Measurements from ENCODE around the gene DGKI. TPM values are rescaled to one million over a fixed set of nuclear protein-coding genes. Genes with fewer than 3 reads are reported as not detected.

The DGKI gene
- total RNA-seq, 2 donors from 2014 or later, result 4.4 to 5.9 TPM

- H3K4me3 ChIP-seq, result no peak overlapping the region
- H3K27me3 ChIP-seq, result no peaks in the 10 kb centered on the region
- no peaks in the 10 kb centered on the region for H3K36me3 ChIP-seq
- no peak overlapping the region for H3K27ac ChIP-seq
- DNase-seq (ENCODE audit: low spot score), result no peak
- H3K9me3 ChIP-seq, result peaks cover 7 to 21% of the 10 kb centered on the region in 2 donors
- H3K4me1 ChIP-seq, result no peaks in the 10 kb centered on the region
- TF ChIP-seq CTCF (IDR thresholded peaks at IDR 0.05), result no peak
These were observed 142.1 kb downstream of the DGKI start for GRCh38 chr7:137704723-137705122.

GRCh38 chr7:137703291-137704010, 143.3 kb downstream of the DGKI start:
- no peaks in the 10 kb centered on the region for H3K36me3 ChIP-seq
- no peak overlapping the region for H3K4me3 ChIP-seq
- DNase-seq (ENCODE audit: low spot score), result no peak
- peaks cover 7 to 21% of the 10 kb centered on the region in 2 donors for H3K9me3 ChIP-seq
- no peak overlapping the region for H3K27ac ChIP-seq
- TF ChIP-seq CTCF (IDR thresholded peaks at IDR 0.05), result no peak
- no peaks in the 10 kb centered on the region for H3K4me1 ChIP-seq
- H3K27me3 ChIP-seq, result no peaks in the 10 kb centered on the region

GRCh38 chr7:137696988-137697387, 149.8 kb downstream of the DGKI start:
- Histone ChIP-seq H3K27me3 (no peaks in the 10 kb centered on the region), H3K9me3 (no peaks in the 10 kb centered on the region), H3K36me3 (no peaks in the 10 kb centered on the region), H3K4me3 (no peak overlapping the region), H3K4me1 (no peaks in the 10 kb centered on the region), H3K27ac (no peak overlapping the region)
- TF ChIP-seq CTCF (IDR thresholded peaks at IDR 0.05), result no peak
- DNase-seq (ENCODE audit: low spot score), result no peak

GRCh38 chr7:137696376-137696775, 150.4 kb downstream of the DGKI start:
- Histone ChIP-seq H3K36me3 (no peaks in the 10 kb centered on the region), H3K27ac (no peak overlapping the region), H3K4me1 (no peaks in the 10 kb centered on the region), H3K9me3 (no peaks in the 10 kb centered on the region), H3K27me3 (no peaks in the 10 kb centered on the region), H3K4me3 (no peak overlapping the region)
- DNase-seq (ENCODE audit: low spot score), result no peak
- no peak for TF ChIP-seq CTCF (IDR thresholded peaks at IDR 0.05)

- no peaks in the 10 kb centered on the region for H3K9me3 ChIP-seq
- no peaks in the 10 kb centered on the region for H3K36me3 ChIP-seq
- no peak overlapping the region for H3K4me3 ChIP-seq
- no peak for TF ChIP-seq CTCF (IDR thresholded peaks at IDR 0.05)
- DNase-seq (ENCODE audit: low spot score), result no peak
- H3K27ac ChIP-seq, result no peak overlapping the region
- no peaks in the 10 kb centered on the region for H3K4me1 ChIP-seq
- H3K27me3 ChIP-seq, result no peaks in the 10 kb centered on the region
These were observed 150.8 kb downstream of the DGKI start for GRCh38 chr7:137695942-137696341.

GRCh38 chr7:137695494-137695893, 151.3 kb downstream of the DGKI start:
- H3K27me3 ChIP-seq, result no peaks in the 10 kb centered on the region
- no peaks in the 10 kb centered on the region for H3K36me3 ChIP-seq
- no peak for DNase-seq (ENCODE audit: low spot score)
- no peak overlapping the region for H3K27ac ChIP-seq
- no peaks in the 10 kb centered on the region for H3K9me3 ChIP-seq
- no peak for TF ChIP-seq CTCF (IDR thresholded peaks at IDR 0.05)
- H3K4me3 ChIP-seq, result no peak overlapping the region
- no peaks in the 10 kb centered on the region for H3K4me1 ChIP-seq
